Tibial artery (tissue), 4 donors: Measurements from ENCODE around the gene KDM6A.

ENCODE experiments used
- DNase-seq, 2 donors: peaks; one replicate each; pipeline ENCODE4 v3.0.0-alpha.2; 2019
- H3K27ac ChIP-seq, 2 donors: fragments of 200-600 bp; sonication (generic) in 1 of 2; 1 replicate in 1 of 2; 2 replicates in 1 of 2; pipeline ENCODE4 v1.5.1; 2018 to 2019; ENCODE audit warnings: mild to moderate bottlenecking in 1 of 2
- H3K27me3 ChIP-seq, 2 donors: fragments of 200-600 bp; sonication (generic) in 1 of 2; one replicate each; pipeline versions ENCODE4 v1.5.1 to v1.6.0; 2016 to 2019
- H3K36me3 ChIP-seq, 3 donors: fragments of 200-600 bp; sonication (generic) in 2 of 3; one replicate each; pipeline ENCODE4 v1.5.1; 2016 to 2019; ENCODE audit warnings: mild to moderate bottlenecking in 2 of 3
- H3K4me1 ChIP-seq, 4 donors: fragments of 200-600 bp; sonication (generic) in 2 of 4; 1 replicate in 3 of 4; 2 replicates in 1 of 4; pipeline ENCODE4 v1.5.1; 2016 to 2019
- H3K4me3 ChIP-seq, 2 donors: fragments of 200-600 bp; sonication (generic) in 1 of 2; 1 replicate in 1 of 2; 2 replicates in 1 of 2; pipeline ENCODE4 v1.5.1; 2018 to 2019; ENCODE audit warnings: mild to moderate bottlenecking in 2 of 2
- H3K9me3 ChIP-seq, 3 donors: fragments of 200-600 bp; sonication (generic) in 1 of 3; one replicate each; pipeline ENCODE4 v1.5.1; 2016 to 2019
- intact Hi-C: fragments of 100-400 bp; cut with DNase I; formaldehyde crosslinking; loops from one replicate; pipeline ENCODE4 v1.15.0; 2023; ENCODE audit warnings: low total_unique reads
- TF ChIP-seq, protein P1 (sequence below), 2 experiments: fragments of 200-600 bp in 1 of 2; fragments of 450-650 bp in 1 of 2; IDR thresholded peaks; one replicate each; pipeline ENCODE4 v1.5.1; 2017 to 2019; ENCODE audit warnings: antibody characterized with exemption in 2 of 2, mild to moderate bottlenecking in 1 of 2, moderate library complexity in 1 of 2

KDM6A gene

GRCh38 chrX:44951572-44952067 is 78.6 kb downstream of the KDM6A start:
- TF ChIP-seq, protein P1, sequence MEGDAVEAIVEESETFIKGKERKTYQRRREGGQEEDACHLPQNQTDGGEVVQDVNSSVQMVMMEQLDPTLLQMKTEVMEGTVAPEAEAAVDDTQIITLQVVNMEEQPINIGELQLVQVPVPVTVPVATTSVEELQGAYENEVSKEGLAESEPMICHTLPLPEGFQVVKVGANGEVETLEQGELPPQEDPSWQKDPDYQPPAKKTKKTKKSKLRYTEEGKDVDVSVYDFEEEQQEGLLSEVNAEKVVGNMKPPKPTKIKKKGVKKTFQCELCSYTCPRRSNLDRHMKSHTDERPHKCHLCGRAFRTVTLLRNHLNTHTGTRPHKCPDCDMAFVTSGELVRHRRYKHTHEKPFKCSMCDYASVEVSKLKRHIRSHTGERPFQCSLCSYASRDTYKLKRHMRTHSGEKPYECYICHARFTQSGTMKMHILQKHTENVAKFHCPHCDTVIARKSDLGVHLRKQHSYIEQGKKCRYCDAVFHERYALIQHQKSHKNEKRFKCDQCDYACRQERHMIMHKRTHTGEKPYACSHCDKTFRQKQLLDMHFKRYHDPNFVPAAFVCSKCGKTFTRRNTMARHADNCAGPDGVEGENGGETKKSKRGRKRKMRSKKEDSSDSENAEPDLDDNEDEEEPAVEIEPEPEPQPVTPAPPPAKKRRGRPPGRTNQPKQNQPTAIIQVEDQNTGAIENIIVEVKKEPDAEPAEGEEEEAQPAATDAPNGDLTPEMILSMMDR (IDR thresholded peaks at IDR 0.05), result no peak
- no peak for DNase-seq
- H3K9me3 ChIP-seq, result no peaks in the 10 kb centered on the region
- intact Hi-C loops, result no loop called here
- H3K36me3 ChIP-seq, result no peaks in the 10 kb centered on the region
- H3K4me3 ChIP-seq, result no peak overlapping the region
- H3K27ac ChIP-seq, result no peak overlapping the region
- H3K27me3 ChIP-seq, result no peaks in the 10 kb centered on the region
- peaks cover 0 to 21% (median 9%) of the 10 kb centered on the region in 4 donors for H3K4me1 ChIP-seq

GRCh38 chrX:44952329-44953027 is 79.5 kb downstream of the KDM6A start:
- H3K4me3 ChIP-seq, result no peak overlapping the region
- H3K27ac ChIP-seq, result no peak overlapping the region
- no peak for DNase-seq
- H3K9me3 ChIP-seq, result no peaks in the 10 kb centered on the region
- no peaks in the 10 kb centered on the region for H3K27me3 ChIP-seq
- peaks cover 0 to 21% (median 9%) of the 10 kb centered on the region in 4 donors for H3K4me1 ChIP-seq
- H3K36me3 ChIP-seq, result no peaks in the 10 kb centered on the region
- intact Hi-C loops, result no loop called here
- TF ChIP-seq, protein P1 (IDR thresholded peaks at IDR 0.05), result no peak

- TF ChIP-seq, protein P1 (IDR thresholded peaks at IDR 0.05), result no peak
- Histone ChIP-seq H3K4me3 (no peak overlapping the region), H3K27ac (no peak overlapping the region), H3K9me3 (no peaks in the 10 kb centered on the region), H3K36me3 (no peaks in the 10 kb centered on the region), H3K4me1 (peaks cover 0 to 21% (median 9%) of the 10 kb centered on the region in 4 donors), H3K27me3 (no peaks in the 10 kb centered on the region)
- intact Hi-C loops, result no loop called here
- DNase-seq, result no peak
Observed at GRCh38 chrX:44953734-44954502, 80.9 kb downstream of the KDM6A start.

- peaks cover 0 to 21% (median 9%) of the 10 kb centered on the region in 4 donors for H3K4me1 ChIP-seq
- TF ChIP-seq, protein P1 (IDR thresholded peaks at IDR 0.05), result no peak
- intact Hi-C loops, result no loop called here
- DNase-seq, result no peak
- H3K27me3 ChIP-seq, result no peaks in the 10 kb centered on the region
- no peak overlapping the region for H3K4me3 ChIP-seq
- no peaks in the 10 kb centered on the region for H3K36me3 ChIP-seq
- H3K27ac ChIP-seq, result no peak overlapping the region
- no peaks in the 10 kb centered on the region for H3K9me3 ChIP-seq
Observed at GRCh38 chrX:44954562-44954961, 81.6 kb downstream of the KDM6A start.

DNA sequence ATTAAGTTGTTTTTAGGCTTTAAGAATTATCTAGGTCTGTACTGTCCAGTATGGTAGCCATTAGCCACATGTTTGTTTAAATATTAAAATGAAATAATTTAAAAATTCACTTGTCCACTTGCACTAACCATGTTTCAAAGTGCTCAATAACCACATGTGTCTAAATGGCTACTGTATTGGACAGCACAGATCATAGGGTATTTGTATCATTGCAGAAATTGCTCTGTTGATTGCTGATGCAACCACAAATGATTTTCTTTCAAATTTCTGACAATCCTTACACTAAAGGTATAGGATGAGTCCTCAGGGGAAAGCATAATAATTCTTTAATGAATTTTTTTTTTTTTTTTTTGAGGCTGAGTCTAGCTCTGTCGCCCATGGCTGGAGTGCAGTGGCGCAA is 84.9 kb downstream of the KDM6A start:
- H3K4me1 ChIP-seq, result peaks cover 0 to 26% (median 7%) of the 10 kb centered on the region in 4 donors
- no peaks in the 10 kb centered on the region for H3K9me3 ChIP-seq
- H3K27me3 ChIP-seq, result no peaks in the 10 kb centered on the region
- DNase-seq, result no peak
- TF ChIP-seq, protein P1 (IDR thresholded peaks at IDR 0.05), result no peak
- H3K4me3 ChIP-seq, result no peak overlapping the region
- intact Hi-C loops, result no loop called here
- H3K27ac ChIP-seq, result no peak overlapping the region
- H3K36me3 ChIP-seq, result no peaks in the 10 kb centered on the region
